CD14-positive monocyte (primary cell): ENCODE measurements around the gene TASOR2. TPM values are rescaled to one million over a fixed set of nuclear protein-coding genes. Genes with fewer than 3 reads are reported as not detected.

ENCODE experiments used
- DNase-seq, 3 donors: peaks; one replicate each; pipeline ENCODE4 v3.0.0-alpha.2; 2011 to 2022
- H2AFZ ChIP-seq: 2 replicates; pipeline ENCODE4 v1.6.0; 2012; ENCODE audit warnings: mild to moderate bottlenecking, low read depth, low read length, inconsistent platforms; ENCODE audit not compliant: insufficient read depth, poor library complexity, severe bottlenecking
- H3K27ac ChIP-seq, 2 donors: 1 replicate in 1 of 2; 2 replicates in 1 of 2; pipeline ENCODE4 v1.5.1; 2012 to 2013; ENCODE audit warnings: low read length in 2 of 2, control low read depth in 1 of 2, inconsistent platforms in 1 of 2, low read depth in 1 of 2, mild to moderate bottlenecking in 1 of 2
- H3K27me3 ChIP-seq, 2 donors: one replicate each; pipeline versions ENCODE4 v1.6.0 to v1.6.1; 2011 to 2013; ENCODE audit warnings: low read length in 2 of 2; ENCODE audit not compliant: control insufficient read depth in 2 of 2, insufficient read depth in 2 of 2
- H3K36me3 ChIP-seq, 2 donors: replicated peaks in 1 of 2; 1 replicate in 1 of 2; 2 replicates in 1 of 2; pipeline versions ENCODE4 v1.5.1 to v1.6.1; 2012 to 2013; ENCODE audit warnings: low read length in 2 of 2, control low read depth in 1 of 2, inconsistent platforms in 1 of 2, mild to moderate bottlenecking in 1 of 2; ENCODE audit not compliant: insufficient read depth in 2 of 2, control insufficient read depth in 1 of 2
- H3K4me1 ChIP-seq, 2 donors: 1 replicate in 1 of 2; 2 replicates in 1 of 2; pipeline versions ENCODE4 v1.5.1 to v1.6.1; 2012 to 2013; ENCODE audit warnings: low read length in 2 of 2, control low read depth in 1 of 2, inconsistent platforms in 1 of 2, mild to moderate bottlenecking in 1 of 2, moderate library complexity in 1 of 2; ENCODE audit not compliant: insufficient read depth in 2 of 2, control insufficient read depth in 1 of 2
- H3K4me2 ChIP-seq: replicated peaks from 2 replicates; pipeline ENCODE3; 2012; ENCODE audit warnings: low read length, moderate library complexity, mild to moderate bottlenecking; ENCODE audit not compliant: poor library complexity, severe bottlenecking; ENCODE audit errors: extremely low read depth
- H3K4me3 ChIP-seq, 3 experiments: fragments of 200-600 bp in 1 of 3; sonication (generic) in 1 of 3; replicated peaks in 1 of 3; 1 replicate in 2 of 3; 2 replicates in 1 of 3; pipeline ENCODE4 v1.5.1; 2011 to 2013; ENCODE audit warnings: low read length in 3 of 3, mild to moderate bottlenecking in 3 of 3, control low read depth in 2 of 3, low read depth in 2 of 3, inconsistent platforms in 1 of 3, moderate library complexity in 1 of 3
- H3K79me2 ChIP-seq: 2 replicates; pipeline ENCODE4 v1.6.0; 2012; ENCODE audit warnings: mild to moderate bottlenecking, control low read depth, inconsistent platforms, low read length, moderate library complexity; ENCODE audit not compliant: insufficient read depth
- H3K9ac ChIP-seq: 2 replicates; pipeline ENCODE4 v1.6.0; 2017; ENCODE audit warnings: low read length, mild to moderate bottlenecking; ENCODE audit not compliant: insufficient read depth, poor library complexity, severe bottlenecking
- H3K9me3 ChIP-seq, 2 donors: replicated peaks in 1 of 2; 1 replicate in 1 of 2; 2 replicates in 1 of 2; pipeline versions ENCODE4 v1.5.1 to v1.6.1; 2012 to 2013; ENCODE audit warnings: low read length in 2 of 2, control low read depth in 1 of 2; ENCODE audit not compliant: control insufficient read depth in 1 of 2, insufficient read depth in 1 of 2
- H4K20me1 ChIP-seq: 2 replicates; pipeline ENCODE4 v1.6.0; 2012; ENCODE audit warnings: mild to moderate bottlenecking, low read length, control low read depth, moderate library complexity; ENCODE audit not compliant: insufficient read depth
- H3K27ac Mint-ChIP-seq, 7 donors: one replicate each; pipeline ENCODE4 v1.8.0; 2020; ENCODE audit warnings: mild to moderate bottlenecking in 7 of 7, mixed read lengths in 7 of 7, moderate library complexity in 6 of 7, inconsistent platforms in 2 of 7
- H3K27me3 Mint-ChIP-seq, 3 donors: one replicate each; pipeline ENCODE4 v1.8.0; 2021 to 2022; ENCODE audit warnings: low read depth in 3 of 3, mild to moderate bottlenecking in 3 of 3, mixed read lengths in 3 of 3, moderate library complexity in 3 of 3, inconsistent platforms in 1 of 3
- H3K36me3 Mint-ChIP-seq, 2 donors: one replicate each; pipeline ENCODE4 v1.8.0; 2020; ENCODE audit warnings: mixed read lengths in 2 of 2, inconsistent platforms in 1 of 2, mild to moderate bottlenecking in 1 of 2
- H3K4me1 Mint-ChIP-seq: one replicate; pipeline ENCODE4 v1.8.0; 2020; ENCODE audit warnings: mild to moderate bottlenecking, mixed read lengths
- H3K4me3 Mint-ChIP-seq, 2 donors: one replicate each; pipeline ENCODE4 v1.8.0; 2020; ENCODE audit warnings: mild to moderate bottlenecking in 2 of 2, mixed read lengths in 2 of 2, moderate library complexity in 1 of 2
- H3K9me3 Mint-ChIP-seq, 7 donors: one replicate each; pipeline ENCODE4 v1.8.0; 2020 to 2022; ENCODE audit warnings: mixed read lengths in 7 of 7, mild to moderate bottlenecking in 6 of 7, moderate library complexity in 6 of 7, inconsistent platforms in 2 of 7
- WGBS: methylation state at CpG from one replicate; pipeline ENCODE4 v1.1.5; 2013; ENCODE audit warnings: missing lambda C conversion rate; ENCODE audit not compliant: insufficient coverage; 5-methylcytosine and 5-hydroxymethylcytosine counted together
- intact Hi-C, 2 donors: fragments of 100-400 bp; cut with micrococcal nuclease; formaldehyde crosslinking; loops; one replicate each; pipeline versions ENCODE4 v1.15.0 to v1.15.1; 2023
- polyA plus RNA-seq, 3 donors: library from polyadenylated mRNA; depleted of rRNA in 1 of 3; unstranded in 2 of 3; stranded (reverse) in 1 of 3; fragments of 300-500 nt in 2 of 3; fragments of >200 nt in 1 of 3; fragmentation: Illumina TruSeq in 2 of 3; gene quantifications; 1 replicate in 2 of 3; 2 replicates in 1 of 3; pipeline ENCODE4 v1.2.3, GENCODE V29; 2012 to 2021
- TF ChIP-seq, protein P1 (sequence below): fragments of 200-600 bp; IDR thresholded peaks from one replicate; pipeline ENCODE4 v1.8.0; 2022; ENCODE audit warnings: antibody characterized with exemption, mild to moderate bottlenecking

TASOR2 gene
- polyA plus RNA-seq, 3 donors = 3.2 to 12.3 (median 9.5) TPM

DNA sequence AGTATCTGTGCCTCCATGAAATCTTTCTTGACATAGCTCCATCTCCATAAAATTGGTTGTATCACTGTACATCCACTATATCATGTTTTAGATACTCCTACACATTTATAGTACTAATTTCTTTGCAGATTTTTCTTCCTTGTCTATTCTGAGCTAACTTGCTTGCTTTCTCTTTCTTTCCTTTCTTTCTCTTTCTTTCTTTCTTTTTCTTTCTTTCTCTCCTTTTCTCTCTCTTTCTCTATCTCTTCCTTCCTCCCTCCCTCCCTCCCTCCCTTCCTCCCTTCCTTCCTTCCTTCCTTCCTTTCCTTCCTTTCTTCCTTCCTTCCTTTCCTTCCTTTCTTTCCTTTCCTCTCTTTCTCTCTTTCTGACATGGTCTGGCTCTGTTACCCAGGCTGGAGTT is 23.7 kb downstream of the TASOR2 start:
- H3K4me1 Mint-ChIP-seq = peaks cover 24% of the 10 kb centered on the region
- peaks cover 0 to 5% of the 10 kb centered on the region in 2 donors for H3K36me3 Mint-ChIP-seq
- H3K27ac Mint-ChIP-seq = peak overlapping the region in 2 of 7 donors; percentile 38 to 46
- no peak overlapping the region for H2AFZ ChIP-seq
- no peaks in the 10 kb centered on the region for H3K27me3 ChIP-seq
- no peaks in the 10 kb centered on the region for H3K9me3 Mint-ChIP-seq
- DNase-seq = no peak
- H3K9me3 ChIP-seq = no peaks in the 10 kb centered on the region
- H3K27me3 Mint-ChIP-seq = peaks cover 0 to 1% (median 0%) of the 10 kb centered on the region in 3 donors
- intact Hi-C loops = no loop called here
- H3K4me3 ChIP-seq = no peak overlapping the region
- H3K36me3 ChIP-seq = no peaks in the 10 kb centered on the region
- no peak overlapping the region for H3K9ac ChIP-seq
- no peak overlapping the region for H3K27ac ChIP-seq
- H3K4me1 ChIP-seq = peaks cover 4 to 14% of the 10 kb centered on the region in 2 donors
- no peak overlapping the region for H3K4me3 Mint-ChIP-seq
- TF ChIP-seq, protein P1, sequence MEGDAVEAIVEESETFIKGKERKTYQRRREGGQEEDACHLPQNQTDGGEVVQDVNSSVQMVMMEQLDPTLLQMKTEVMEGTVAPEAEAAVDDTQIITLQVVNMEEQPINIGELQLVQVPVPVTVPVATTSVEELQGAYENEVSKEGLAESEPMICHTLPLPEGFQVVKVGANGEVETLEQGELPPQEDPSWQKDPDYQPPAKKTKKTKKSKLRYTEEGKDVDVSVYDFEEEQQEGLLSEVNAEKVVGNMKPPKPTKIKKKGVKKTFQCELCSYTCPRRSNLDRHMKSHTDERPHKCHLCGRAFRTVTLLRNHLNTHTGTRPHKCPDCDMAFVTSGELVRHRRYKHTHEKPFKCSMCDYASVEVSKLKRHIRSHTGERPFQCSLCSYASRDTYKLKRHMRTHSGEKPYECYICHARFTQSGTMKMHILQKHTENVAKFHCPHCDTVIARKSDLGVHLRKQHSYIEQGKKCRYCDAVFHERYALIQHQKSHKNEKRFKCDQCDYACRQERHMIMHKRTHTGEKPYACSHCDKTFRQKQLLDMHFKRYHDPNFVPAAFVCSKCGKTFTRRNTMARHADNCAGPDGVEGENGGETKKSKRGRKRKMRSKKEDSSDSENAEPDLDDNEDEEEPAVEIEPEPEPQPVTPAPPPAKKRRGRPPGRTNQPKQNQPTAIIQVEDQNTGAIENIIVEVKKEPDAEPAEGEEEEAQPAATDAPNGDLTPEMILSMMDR = no peak
- peaks cover 95% of the 10 kb centered on the region for H3K79me2 ChIP-seq
- no peak overlapping the region for H3K4me2 ChIP-seq
- peaks cover 42% of the 10 kb centered on the region for H4K20me1 ChIP-seq

DNA sequence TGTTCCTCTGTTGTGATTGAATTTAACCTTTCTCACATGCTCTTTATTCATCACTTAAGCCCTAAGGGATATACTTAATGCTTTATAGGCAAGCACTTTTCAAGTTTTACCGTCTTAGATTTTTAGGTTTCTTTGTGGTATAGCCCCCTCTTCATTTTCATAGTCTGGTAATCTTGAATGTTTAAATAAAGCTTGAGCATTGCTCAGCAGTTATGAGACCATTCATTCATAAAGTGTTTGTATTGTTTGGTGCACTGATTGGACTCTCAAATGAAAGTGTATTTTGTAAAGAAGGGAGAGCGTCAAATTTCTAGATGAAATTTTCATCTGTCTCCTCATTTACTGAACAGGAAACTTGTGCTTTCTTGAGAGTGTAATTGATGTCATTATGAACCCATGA is 25.2 kb downstream of the TASOR2 start:
- no peak overlapping the region for H2AFZ ChIP-seq
- no peaks in the 10 kb centered on the region for H3K9me3 ChIP-seq
- intact Hi-C loops = no loop called here
- no peak overlapping the region for H3K4me3 ChIP-seq
- no peaks in the 10 kb centered on the region for H3K27me3 ChIP-seq
- Mint-ChIP-seq H3K4me1 (peaks cover 24% of the 10 kb centered on the region), H3K27me3 (peaks cover 0 to 1% (median 0%) of the 10 kb centered on the region in 3 donors), H3K36me3 (peaks cover 0 to 5% of the 10 kb centered on the region in 2 donors), H3K9me3 (no peaks in the 10 kb centered on the region), H3K4me3 (no peak overlapping the region), H3K27ac (no peak overlapping the region)
- no peak for DNase-seq
- WGBS = no CpG with 5 or more reads among the region's 2 CpGs
- H3K36me3 ChIP-seq = no peaks in the 10 kb centered on the region
- no peak overlapping the region for H3K4me2 ChIP-seq
- H4K20me1 ChIP-seq = peaks cover 30% of the 10 kb centered on the region
- peaks cover 94% of the 10 kb centered on the region for H3K79me2 ChIP-seq
- no peak overlapping the region for H3K9ac ChIP-seq
- peaks cover 4 to 14% of the 10 kb centered on the region in 2 donors for H3K4me1 ChIP-seq
- TF ChIP-seq, protein P1 = no peak
- no peak overlapping the region for H3K27ac ChIP-seq
